Upper lobe of left lung (tissue), 6 donors: ENCODE data around the gene MSH3. TPM values are rescaled to one million over a fixed set of nuclear protein-coding genes. Genes with fewer than 3 reads are reported as not detected.

ENCODE experiments used
- ATAC-seq, 2 donors: fragments of 200-7000 bp; cut with Tn5 transposase; one replicate each; pipeline ENCODE4 v1.9.1; 2022; ENCODE audit warnings: mild to moderate bottlenecking in 2 of 2, moderate library complexity in 2 of 2; ENCODE audit not compliant: low FRiP score in 2 of 2
- DNase-seq, 2 donors: peaks; one replicate each; pipeline ENCODE4 v3.0.0-alpha.2; 2019 to 2020
- H3K27ac ChIP-seq, 4 donors: fragments of 200-600 bp; sonication (generic); one replicate each; pipeline ENCODE4 v1.5.1; 2016 to 2019
- H3K27me3 ChIP-seq, 4 donors: fragments of 200-600 bp; sonication (generic); one replicate each; pipeline ENCODE4 v1.5.1; 2017 to 2019
- H3K36me3 ChIP-seq, 4 donors: fragments of 200-600 bp; sonication (generic); one replicate each; pipeline ENCODE4 v1.5.1; 2016 to 2019
- H3K4me1 ChIP-seq, 4 donors: fragments of 200-600 bp; sonication (generic); one replicate each; pipeline ENCODE4 v1.5.1; 2018 to 2019
- H3K4me3 ChIP-seq, 4 donors: fragments of 200-600 bp; sonication (generic); one replicate each; pipeline ENCODE4 v1.5.1; 2017 to 2019; ENCODE audit warnings: mild to moderate bottlenecking in 2 of 4, moderate library complexity in 1 of 4
- H3K9me3 ChIP-seq, 4 donors: fragments of 200-600 bp; sonication (generic); one replicate each; pipeline ENCODE4 v1.5.1; 2018 to 2019
- CTCF ChIP-seq, 6 experiments: fragments of 450-650 bp in 4 of 6; fragments of 200-600 bp in 2 of 6; sonication (generic) in 2 of 6; IDR thresholded peaks; one replicate each; pipeline ENCODE4 v1.5.1; 2016 to 2019; ENCODE audit warnings: antibody characterized with exemption in 6 of 6
- EP300 ChIP-seq, 4 donors: sonication (generic); formaldehyde crosslinking; IDR thresholded peaks; one replicate each; pipeline ENCODE4 v1.5.1; 2017; ENCODE audit warnings: antibody characterized with exemption in 4 of 4, control low read depth in 2 of 4
- POLR2A ChIP-seq, 4 donors: fragments of 450-650 bp; IDR thresholded peaks; one replicate each; pipeline ENCODE4 v1.5.1; 2016 to 2017; ENCODE audit warnings: antibody characterized with exemption in 4 of 4, mild to moderate bottlenecking in 2 of 4
- POLR2AphosphoS5 ChIP-seq, 2 donors: sonication (generic); formaldehyde crosslinking; IDR thresholded peaks; one replicate each; pipeline ENCODE4 v1.5.1; 2017; ENCODE audit warnings: antibody characterized with exemption in 2 of 2
- WGBS, 2 donors: methylation state at CpG; one replicate each; pipeline ENCODE4 v1.1.5; 2017 to 2018; 5-methylcytosine and 5-hydroxymethylcytosine counted together
- total RNA-seq, 6 donors: library from RNA; depleted of rRNA in 4 of 6; stranded (reverse); fragments of >200 nt in 4 of 6; gene quantifications; one replicate each; pipeline versions ENCODE4 v1.1.0 to v1.2.1, GENCODE V29; 2016 to 2021
- donor health status: DM: no; HTN: no; CAD: no; lungs with moderate emphysema.
- donor health status: DM: no; HTN: yes; CAD: no; lungs with severe emphysema.

Gene MSH3
- total RNA-seq, 6 donors from 2014 or later: 9.0 to 17.3 (median 12.5) TPM

- WGBS, 2 donors: 94 to 97% methylated on average over 2 of the region's 2 CpGs
- TF ChIP-seq POLR2A (IDR thresholded peaks at IDR 0.05): no peak
- no peak for TF ChIP-seq CTCF (IDR thresholded peaks at IDR 0.05)
- TF ChIP-seq POLR2AphosphoS5 (IDR thresholded peaks at IDR 0.05): no peak
- no peak for TF ChIP-seq EP300 (IDR thresholded peaks at IDR 0.05)
- H3K4me1 ChIP-seq: no peaks in the 10 kb centered on the region
- no peak for ATAC-seq
- no peak for DNase-seq
- no peak overlapping the region for H3K27ac ChIP-seq
- no peak overlapping the region for H3K4me3 ChIP-seq
- peaks cover 0 to 3% (median 1%) of the 10 kb centered on the region in 4 donors for H3K36me3 ChIP-seq
- H3K27me3 ChIP-seq: no peaks in the 10 kb centered on the region
- no peaks in the 10 kb centered on the region for H3K9me3 ChIP-seq
Measured at GRCh38 chr5:80805038-80805437, 150.6 kb downstream of the MSH3 start.

- Histone ChIP-seq H3K9me3 (no peaks in the 10 kb centered on the region), H3K36me3 (no peaks in the 10 kb centered on the region), H3K27ac (no peak overlapping the region), H3K4me1 (no peaks in the 10 kb centered on the region), H3K4me3 (no peak overlapping the region), H3K27me3 (no peaks in the 10 kb centered on the region)
- no peak for DNase-seq
- TF ChIP-seq CTCF (IDR thresholded peaks at IDR 0.05) (no peak), POLR2A (IDR thresholded peaks at IDR 0.05) (no peak)
- ATAC-seq: no peak
Measured at GRCh38 chr5:80806929-80807328, 152.5 kb downstream of the MSH3 start.

- peaks cover 0 to 10% (median 6%) of the 10 kb centered on the region in 4 donors for H3K36me3 ChIP-seq
- ATAC-seq (no peak), DNase-seq (no peak)
- no peaks in the 10 kb centered on the region for H3K27me3 ChIP-seq
- TF ChIP-seq POLR2A (IDR thresholded peaks at IDR 0.05) (no peak), CTCF (IDR thresholded peaks at IDR 0.05) (no peak), POLR2AphosphoS5 (IDR thresholded peaks at IDR 0.05) (no peak)
- H3K4me3 ChIP-seq: no peak overlapping the region
- no peaks in the 10 kb centered on the region for H3K9me3 ChIP-seq
- no peak overlapping the region for H3K27ac ChIP-seq
- no peaks in the 10 kb centered on the region for H3K4me1 ChIP-seq
- 80 to 84% methylated on average over 3 of the region's 3 CpGs for WGBS, 2 donors
Measured at GRCh38 chr5:80809451-80809850, 155.0 kb downstream of the MSH3 start.

GRCh38 chr5:80810425-80810824, 156.0 kb downstream of the MSH3 start:
- H3K27me3 ChIP-seq: no peaks in the 10 kb centered on the region
- TF ChIP-seq EP300 (IDR thresholded peaks at IDR 0.05) (no peak), POLR2A (IDR thresholded peaks at IDR 0.05) (no peak)
- H3K4me1 ChIP-seq: no peaks in the 10 kb centered on the region
- no peak overlapping the region for H3K27ac ChIP-seq
- no peak for ATAC-seq
- WGBS, 2 donors: 96 to 100% methylated on average over 1 of the region's 1 CpG
- peaks cover 0 to 16% (median 7%) of the 10 kb centered on the region in 4 donors for H3K36me3 ChIP-seq
- no peaks in the 10 kb centered on the region for H3K9me3 ChIP-seq
- H3K4me3 ChIP-seq: no peak overlapping the region
- no peak for DNase-seq

GRCh38 chr5:80816590-80816989, 162.1 kb downstream of the MSH3 start:
- WGBS, 2 donors: 91 to 94% methylated on average over 3 of the region's 3 CpGs
- Histone ChIP-seq H3K4me1 (no peaks in the 10 kb centered on the region), H3K27me3 (no peaks in the 10 kb centered on the region), H3K36me3 (peaks cover 0 to 16% (median 8%) of the 10 kb centered on the region in 4 donors), H3K27ac (no peak overlapping the region), H3K4me3 (no peak overlapping the region), H3K9me3 (no peaks in the 10 kb centered on the region)
- no peak for TF ChIP-seq POLR2A (IDR thresholded peaks at IDR 0.05)
- no peak for TF ChIP-seq EP300 (IDR thresholded peaks at IDR 0.05)
- DNase-seq: no peak
- no peak for ATAC-seq

GRCh38 chr5:80820685-80821084, 166.2 kb downstream of the MSH3 start:
- 96 to 99% methylated on average over 3 of the region's 3 CpGs for WGBS, 2 donors
- Histone ChIP-seq H3K9me3 (peaks cover 0 to 5% (median 0%) of the 10 kb centered on the region in 4 donors), H3K4me1 (peaks cover 0 to 3% (median under 1%) of the 10 kb centered on the region in 4 donors), H3K4me3 (no peak overlapping the region), H3K27me3 (no peaks in the 10 kb centered on the region), H3K36me3 (no peaks in the 10 kb centered on the region), H3K27ac (no peak overlapping the region)
- ATAC-seq (no peak), DNase-seq (no peak)
- TF ChIP-seq POLR2A (IDR thresholded peaks at IDR 0.05) (no peak), POLR2AphosphoS5 (IDR thresholded peaks at IDR 0.05) (no peak), EP300 (IDR thresholded peaks at IDR 0.05) (no peak), CTCF (IDR thresholded peaks at IDR 0.05) (no peak)
